GM12878 (cell line): Measurements from ENCODE around the gene ARHGEF3. TPM values are rescaled to one million over a fixed set of nuclear protein-coding genes. Genes with fewer than 3 reads are reported as not detected.
A peak's percentile ranks its signal among the peaks of the same experiment; 100 is the strongest.

Experiments
- ATAC-seq: fragments of 200-7000 bp; cut with Tn5 transposase; 3 replicates; pipeline ENCODE4 v1.9.1; 2020; ENCODE audit warnings: mild to moderate bottlenecking, moderate library complexity
- BruUV-seq: library from RNA; stranded (reverse); fragments of 400-500 nt; replicated peaks from 2 replicates; lab custom pipeline; 2021; lab: Mats Ljungman, UMichigan
- CTCF ChIA-PET: fragments of 300-600 bp; sonication (Branson Sonifier 250); formaldehyde crosslinking; extraction: SDS; loops from one replicate; lab custom pipeline; 2021; ENCODE audit warnings: inconsistent platforms; lab: Yijun Ruan, JAX
- POLR2A ChIA-PET: fragments of 350-600 bp; formaldehyde crosslinking; extraction: SDS; loops from one replicate; lab custom pipeline; 2021; ENCODE audit warnings: inconsistent platforms; lab: Charles Lee
- RAD21 ChIA-PET: fragments of 300-600 bp; sonication (Branson Sonifier 250); formaldehyde crosslinking; loops from one replicate; lab custom pipeline; 2023; ENCODE audit warnings: antibody characterized with exemption; ENCODE audit not compliant: unreplicated experiment; lab: Charles Lee
- SMC1A ChIA-PET: fragments of 300-600 bp; sonication (Branson Sonifier 250); formaldehyde crosslinking; loops from one replicate; lab custom pipeline; 2023; ENCODE audit not compliant: unreplicated experiment, uncharacterized antibody; lab: Charles Lee
- DNase-seq: peaks from one replicate; pipeline ENCODE4 v3.0.0-alpha.2; 2011; ENCODE audit warnings: low read depth, low spot score
- FAIRE-seq: peaks from 3 replicates; lab custom pipeline; 2011; peaks lifted over from hg19 to GRCh38; lab: Jason Lieb, UNC
- H2AFZ ChIP-seq: 2 replicates; pipeline ENCODE4 v1.6.0; 2011; ENCODE audit warnings: low read depth, low read length, control low read depth; ENCODE audit not compliant: control insufficient read depth
- H3K27ac ChIP-seq: 2 replicates; pipeline ENCODE4 v1.5.1; 2011; ENCODE audit warnings: control low read depth; ENCODE audit not compliant: control insufficient read depth, insufficient read depth
- H3K27me3 ChIP-seq, 2 experiments: replicated peaks in 1 of 2; 2 replicates each; pipeline versions ENCODE4 v1.6.0 to v1.6.1; 2011; ENCODE audit warnings: low read length in 1 of 2; ENCODE audit not compliant: control insufficient read depth in 2 of 2, insufficient read depth in 2 of 2
- H3K36me3 ChIP-seq, 2 experiments: 2 replicates each; pipeline ENCODE4 v1.5.1; 2011; ENCODE audit warnings: low read length in 1 of 2; ENCODE audit not compliant: control insufficient read depth in 2 of 2, insufficient read depth in 2 of 2
- H3K4me1 ChIP-seq: 2 replicates; pipeline ENCODE4 v1.6.1; 2011; ENCODE audit warnings: mild to moderate bottlenecking, low read length, moderate library complexity, mixed read lengths; ENCODE audit not compliant: control insufficient read depth, insufficient read depth
- H3K4me2 ChIP-seq: 2 replicates; pipeline ENCODE4 v1.6.0; 2011; ENCODE audit warnings: control low read depth; ENCODE audit not compliant: control insufficient read depth, insufficient read depth
- H3K4me3 ChIP-seq: fragments of 200-600 bp; sonication (generic); 2 replicates; pipeline ENCODE4 v1.5.1; 2016
- H3K79me2 ChIP-seq: 2 replicates; pipeline ENCODE4 v1.6.0; 2011; ENCODE audit warnings: low read length; ENCODE audit not compliant: control insufficient read depth, insufficient read depth
- H3K9ac ChIP-seq: 2 replicates; pipeline ENCODE4 v1.8.0; 2011; ENCODE audit warnings: low read length, control low read depth, mixed read lengths; ENCODE audit not compliant: control insufficient read depth, insufficient read depth
- H3K9me3 ChIP-seq: replicated peaks from 3 replicates; pipeline ENCODE4 v1.5.1; 2011; ENCODE audit warnings: mild to moderate bottlenecking, low read length; ENCODE audit not compliant: control insufficient read depth, insufficient read depth
- H4K20me1 ChIP-seq: 2 replicates; pipeline ENCODE4 v1.6.0; 2011; ENCODE audit not compliant: control insufficient read depth, insufficient read depth
- CEBPB ChIP-seq, 2 experiments: fragments of 150-350 bp in 1 of 2; IDR thresholded peaks; 2 replicates each; pipeline ENCODE4 v1.6.1; 2012 to 2014; ENCODE audit warnings: low read depth in 2 of 2, low read length in 2 of 2, borderline replicate concordance in 1 of 2, inconsistent platforms in 1 of 2
- RUNX3 ChIP-seq: IDR thresholded peaks from 2 replicates; pipeline ENCODE4 v1.6.1; 2012; ENCODE audit warnings: low read length, inconsistent platforms
- SIX5 ChIP-seq: IDR thresholded peaks from 2 replicates; pipeline ENCODE4 v1.6.1; 2011; ENCODE audit warnings: mild to moderate bottlenecking, low read depth, low read length, moderate library complexity; ENCODE audit not compliant: severe bottlenecking
- TBL1XR1 ChIP-seq: IDR thresholded peaks from 2 replicates; pipeline ENCODE4 v1.6.1; 2012; ENCODE audit warnings: low read depth, low read length, improper control_type of control experiment
- WGBS: methylation state at CpG from one replicate; pipeline ENCODE4 v1.1.6; 2016; ENCODE audit warnings: low lambda C conversion rate; ENCODE audit not compliant: insufficient replicate concordance, insufficient coverage; ENCODE audit errors: missing lambda C conversion rate; 5-methylcytosine and 5-hydroxymethylcytosine counted together
- in situ Hi-C: fragments of 300-500 bp; cut with MboI; formaldehyde crosslinking; loops from 9 replicates; pipeline ENCODE4 v1.14.3; 2018; ENCODE audit warnings: mixed read lengths
- intact Hi-C: fragments of 100-400 bp; cut with micrococcal nuclease; formaldehyde crosslinking; loops from one replicate; pipeline ENCODE4 v1.14.2; 2022; ENCODE audit not compliant: unreplicated experiment
- polyA plus RNA-seq, 11 experiments: library from polyadenylated mRNA; depleted of rRNA in 4 of 11; unstranded in 6 of 11; stranded (reverse) in 5 of 11; fragments of >200 nt; fragmentation: Nextera tagmentation in 4 of 11; fragmentation: Illumina TruSeq in 1 of 11; extraction: Ambion mirVana in 4 of 11; extraction: Trizol in 1 of 11; gene quantifications; 1 replicate in 1 of 11; 2 replicates in 10 of 11; pipeline versions ENCODE4 v1.2.1 to v1.2.3, GENCODE V29; 2011 to 2016; ENCODE audit warnings: inconsistent platforms in 2 of 11, missing spikeins in 2 of 11, low read depth in 1 of 11
- total RNA-seq, 4 experiments: library from RNA; depleted of rRNA in 3 of 4; stranded (reverse); fragments of >200 nt in 3 of 4; fragmentation: Illumina TruSeq in 1 of 4; extraction: Trizol in 1 of 4; gene quantifications; 2 replicates each; pipeline versions ENCODE4 v1.2.1 to v1.2.3, GENCODE V29; 2013 to 2021

Gene ARHGEF3
- total and polyA plus RNA-seq, 10 of the 15 experiments (the other 5 are each of a cell fraction or from before 2014, with no cell fraction given): 21.8 to 78.7 (median 56.2) TPM

DNA sequence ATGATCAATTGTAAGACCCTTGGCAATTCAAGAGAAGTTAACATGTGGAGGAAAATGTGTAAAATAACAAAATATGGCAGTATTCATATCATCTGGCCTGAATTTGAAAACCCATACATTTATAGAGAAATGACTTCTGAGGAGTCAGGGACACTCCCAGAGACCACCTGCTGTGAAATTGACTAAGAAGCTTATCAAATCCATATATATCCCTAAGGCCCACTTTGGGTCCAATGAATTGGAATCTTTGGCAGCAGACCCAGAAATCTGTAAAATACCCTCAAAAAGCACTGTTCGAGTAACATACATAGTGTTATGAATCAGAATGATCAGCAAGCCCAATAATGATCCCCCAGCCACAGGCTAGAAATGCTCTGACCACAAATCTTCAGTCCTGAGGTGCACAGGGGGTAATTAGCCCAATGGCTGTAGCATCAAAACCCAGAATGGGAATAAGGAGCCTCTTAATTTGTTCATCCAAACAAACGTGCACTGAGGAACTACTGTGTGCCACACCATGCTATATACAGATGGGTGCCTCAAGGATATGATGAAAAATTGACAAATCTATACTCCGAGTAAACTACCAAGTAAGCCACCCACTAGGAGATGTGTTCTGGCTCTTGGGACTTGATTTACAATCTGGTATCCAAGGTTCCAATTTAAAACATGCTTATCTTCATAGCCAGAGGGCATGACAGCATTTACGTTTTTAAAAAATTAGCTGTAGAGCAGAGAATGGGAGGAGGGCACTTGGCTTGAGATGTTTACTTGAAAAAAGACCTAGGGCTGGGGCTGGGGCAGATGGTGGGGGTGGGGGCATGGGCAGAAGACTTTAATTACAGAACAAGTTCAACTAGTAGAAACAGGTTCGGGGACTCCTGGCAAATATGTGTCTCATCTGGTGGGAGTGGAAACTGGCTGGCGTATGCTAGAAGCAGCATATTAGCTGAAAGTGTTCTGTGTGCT is 9.1 kb upstream of the ARHGEF3 start:
- WGBS: 23% methylated on average over 6 of the region's 6 CpGs
- no peak for TF ChIP-seq CEBPB (IDR thresholded peaks at IDR 0.05; ENCODE audit: borderline replicate concordance in 1 of 2, low read depth in 2 of 2, low read length in 2 of 2)
- no peak for TF ChIP-seq TBL1XR1
- 0 out of 2 replicates have a peak, but pooled peaks have one; percentile 15 for TF ChIP-seq RUNX3
- TF ChIP-seq, all 136 proteins: peak for 1
- H4K20me1 ChIP-seq: no peaks in the 10 kb centered on the region
- no peaks in the 10 kb centered on the region for H3K4me1 ChIP-seq
- in situ Hi-C loops (no loop called here), intact Hi-C loops (no loop called here)
- no peaks in the 10 kb centered on the region for H3K9me3 ChIP-seq
- no peaks in the 10 kb centered on the region for H3K27me3 ChIP-seq
- H3K36me3 ChIP-seq: no peaks in the 10 kb centered on the region
- ChIA-PET POLR2A (interaction anchor here (0.5 to 1.7 kb wide), 2 partner anchors 10 to 109 kb away, joined by 3 to 5 read pairs; no protein-coding TSS in a partner anchor), RAD21 (interaction anchor here (1.4 to 2.7 kb wide), 3 partner anchors 10 to 177 kb away, joined by 4 to 15 read pairs (median 14); partner anchors contain the start of gene ARHGEF3), CTCF (interaction anchor here (0.8 to 3.8 kb wide), 5 partner anchors 9 to 178 kb away, joined by 3 to 41 read pairs (median 4); partner anchors contain the start of gene ARHGEF3), SMC1A (interaction anchor here (1.0 to 6.4 kb wide), 9 partner anchors 8 to 261 kb away, joined by 3 to 39 read pairs (median 5); partner anchors contain the start of gene ARHGEF3)
- H2AFZ ChIP-seq: no peak overlapping the region
- ATAC-seq (no peak), DNase-seq (no peak), FAIRE-seq (no peak)
- H3K79me2 ChIP-seq: no peaks in the 10 kb centered on the region
- no peak overlapping the region for H3K27ac ChIP-seq
- BruUV-seq: no TSS peak
- H3K4me2 ChIP-seq: no peak overlapping the region
- no peak overlapping the region for H3K9ac ChIP-seq
- H3K4me3 ChIP-seq: no peak overlapping the region

- Histone ChIP-seq H3K9me3 (no peaks in the 10 kb centered on the region), H3K27ac (no peak overlapping the region), H2AFZ (no peak overlapping the region), H3K9ac (no peak overlapping the region), H3K27me3 (no peaks in the 10 kb centered on the region)
- FAIRE-seq (no peak), ATAC-seq (no peak)
- no TSS peak for BruUV-seq
- no peak for TF ChIP-seq SIX5
- TF ChIP-seq, all 136 proteins: peak for 0
- no peaks in the 10 kb centered on the region for H4K20me1 ChIP-seq
- CTCF ChIA-PET: interaction anchor here (0.7 to 10.8 kb wide), 4 partner anchors 11 to 183 kb away, joined by 3 to 429 read pairs (median 120); no protein-coding TSS in a partner anchor
- H3K36me3 ChIP-seq: no peaks in the 10 kb centered on the region
- RAD21 ChIA-PET: interaction anchor here (14.1 kb wide), 1 partner anchor 183 kb away, joined by 206 read pairs; no protein-coding TSS in a partner anchor
- in situ Hi-C loops (no loop called here), intact Hi-C loops (loop anchor here (10.0 kb wide), 1 partner anchor 268 kb away; no protein-coding TSS in a partner anchor)
- H3K79me2 ChIP-seq: peaks cover 3% of the 10 kb centered on the region
- no peaks in the 10 kb centered on the region for H3K4me1 ChIP-seq
- SMC1A ChIA-PET: interaction anchor here (0.9 to 11.9 kb wide), 4 partner anchors 19 to 186 kb away, joined by 3 to 411 read pairs (median 17); no protein-coding TSS in a partner anchor
- H3K4me3 ChIP-seq: no peak overlapping the region
- POLR2A ChIA-PET: interaction anchor here (0.5 to 1.0 kb wide), 2 partner anchors 113 to 425 kb away, joined by 3 to 4 read pairs; no protein-coding TSS in a partner anchor
- no peak overlapping the region for H3K4me2 ChIP-seq
- no peak for DNase-seq
- 74% methylated on average over 5 of the region's 5 CpGs for WGBS
Observed at GRCh38 chr3:56806407-56806806, 4.7 kb upstream of the ARHGEF3 start.
